GM19043 (cell line): ENCODE data around the gene TOLLIP.
"Not testable (repeated sequence)": the region's sequence is repeated elsewhere in the genome, so short reads cannot be mapped to it uniquely, and the experiment has no call there.

ENCODE experiments used
- ATAC-seq: cut with Tn5 transposase; IDR thresholded peaks from one replicate; pipeline ENCODE4 v1.9.1; 2021; ENCODE audit warnings: low read depth; ENCODE audit not compliant: unreplicated experiment

TOLLIP gene

GRCh38 chr11:1267441-1268100, 41.9 kb downstream of the TOLLIP start:
- ATAC-seq: no peak

- ATAC-seq: not testable (repeated sequence)
Observed at GRCh38 chr11:1266976-1267375, 42.5 kb downstream of the TOLLIP start.

GRCh38 chr11:1265480-1265879, 44.0 kb downstream of the TOLLIP start:
- ATAC-seq: not testable (repeated sequence)

- ATAC-seq: not testable (repeated sequence)
Observed at GRCh38 chr11:1264444-1264843, 45.0 kb downstream of the TOLLIP start.

- ATAC-seq: no peak
Observed at GRCh38 chr11:1263010-1263409, 46.4 kb downstream of the TOLLIP start.

- peak; percentile 83 for ATAC-seq
Observed at GRCh38 chr11:1262172-1263006, 47.0 kb downstream of the TOLLIP start.

- no peak for ATAC-seq
Observed at GRCh38 chr11:1261241-1262071, 48.0 kb downstream of the TOLLIP start.

GRCh38 chr11:1260620-1261019, 48.8 kb downstream of the TOLLIP start:
- ATAC-seq: no peak

- ATAC-seq: no peak
Observed at GRCh38 chr11:1260023-1260501, 49.4 kb downstream of the TOLLIP start.

GRCh38 chr11:1259561-1259960, 49.9 kb downstream of the TOLLIP start:
- ATAC-seq: no peak

- ATAC-seq: no peak
Observed at GRCh38 chr11:1259076-1259461, 50.4 kb downstream of the TOLLIP start.

- no peak for ATAC-seq
Observed at GRCh38 chr11:1258401-1259075, 50.9 kb downstream of the TOLLIP start.

GRCh38 chr11:1257916-1258315, 51.5 kb downstream of the TOLLIP start:
- ATAC-seq: no peak

- no peak for ATAC-seq
Observed at GRCh38 chr11:1257366-1257765, 52.1 kb downstream of the TOLLIP start.

- ATAC-seq: no peak
Observed at GRCh38 chr11:1256257-1257045, 53.0 kb downstream of the TOLLIP start.

- no peak for ATAC-seq
Observed at GRCh38 chr11:1255151-1255550, 54.3 kb downstream of the TOLLIP start.

GRCh38 chr11:1254733-1255132, 54.7 kb downstream of the TOLLIP start:
- ATAC-seq: no peak

- ATAC-seq: no peak
Observed at GRCh38 chr11:1254086-1254648, 55.3 kb downstream of the TOLLIP start.

GRCh38 chr11:1253103-1253485, 56.3 kb downstream of the TOLLIP start:
- no peak for ATAC-seq
